ENCODE results near the gene CXCL16. TPM values are rescaled to one million over a fixed set of nuclear protein-coding genes. Genes with fewer than 3 reads are reported as not detected.

The CXCL16 gene
- total and polyA plus RNA-seq, 10 of the 15 experiments (the other 5 are each of a cell fraction or from before 2014, with no cell fraction given): 0.15 to 2.2 (median 0.65) TPM

DNA sequence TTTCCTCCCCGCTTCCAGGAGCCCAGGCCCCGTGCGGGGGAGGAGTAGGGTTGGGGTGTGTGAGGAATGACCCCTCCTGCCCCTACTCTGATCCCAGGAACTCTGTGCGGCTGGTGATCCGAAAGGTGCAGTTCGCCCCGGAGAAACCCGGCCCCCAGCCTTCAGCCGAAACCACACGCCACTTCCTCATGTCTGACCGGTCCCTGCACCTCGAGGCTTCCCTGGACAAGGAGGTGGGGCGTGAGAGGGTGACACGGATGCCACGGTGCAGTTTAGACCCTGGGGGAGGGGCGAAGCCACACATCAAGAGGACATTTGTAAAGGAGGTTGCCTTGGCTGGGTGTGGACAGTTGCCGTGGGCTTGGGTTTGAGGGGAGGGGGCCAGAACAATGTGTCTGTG is 21.9 kb downstream of the CXCL16 start:
- Histone ChIP-seq H3K79me2 (ENCODE audit: control insufficient read depth, insufficient read depth, low read length) (no peaks in the 10 kb centered on the region; the same call in 1 of the 2 replicates), H3K27me3 (replicated peaks in 1 of 2; ENCODE audit: control insufficient read depth in 2 of 2, insufficient read depth in 2 of 2, low read length in 1 of 2) (no peaks in the 10 kb centered on the region), H2AFZ (ENCODE audit: control insufficient read depth, low read depth, low read length) (no peak overlapping the region), H3K9me3 (replicated peaks; ENCODE audit: control insufficient read depth, insufficient read depth, low read length) (no peaks in the 10 kb centered on the region), H3K27ac (ENCODE audit: control insufficient read depth, insufficient read depth) (no peak overlapping the region), H3K36me3 (ENCODE audit: control insufficient read depth in 2 of 2, insufficient read depth in 2 of 2, low read length in 1 of 2) (peaks cover 8 to 12% of the 10 kb centered on the region in 2 experiments; a peak in 3 of 4 replicates), H3K9ac (ENCODE audit: control insufficient read depth, insufficient read depth, low read length) (no peak overlapping the region), H3K4me1 (ENCODE audit: control insufficient read depth, insufficient read depth, low read length) (peaks cover 15% of the 10 kb centered on the region), H3K4me3 (no peak overlapping the region), H4K20me1 (ENCODE audit: control insufficient read depth, insufficient read depth) (no peaks in the 10 kb centered on the region), H3K4me2 (ENCODE audit: control insufficient read depth, insufficient read depth) (no peak overlapping the region)
- BruUV-seq (replicated peaks): no TSS peak
- ChIA-PET SMC1A (ENCODE audit: uncharacterized antibody, unreplicated experiment) (no interaction called here), CTCF (no interaction called here), POLR2A (no interaction called here), RAD21 (ENCODE audit: unreplicated experiment) (no interaction called here)
- TF ChIP-seq MYB (IDR thresholded peaks at IDR 0.05; ENCODE audit: borderline replicate concordance, low read depth, low read length) (no peak), PAX8 (IDR thresholded peaks at IDR 0.05) (no peak), CHD2 (IDR thresholded peaks at IDR 0.05; ENCODE audit: borderline replicate concordance, low read depth, low read length) (no peak), MEF2A (IDR thresholded peaks at IDR 0.05; ENCODE audit: insufficient read depth, low read depth, low read length) (no peak)
- TF ChIP-seq, protein P1, sequence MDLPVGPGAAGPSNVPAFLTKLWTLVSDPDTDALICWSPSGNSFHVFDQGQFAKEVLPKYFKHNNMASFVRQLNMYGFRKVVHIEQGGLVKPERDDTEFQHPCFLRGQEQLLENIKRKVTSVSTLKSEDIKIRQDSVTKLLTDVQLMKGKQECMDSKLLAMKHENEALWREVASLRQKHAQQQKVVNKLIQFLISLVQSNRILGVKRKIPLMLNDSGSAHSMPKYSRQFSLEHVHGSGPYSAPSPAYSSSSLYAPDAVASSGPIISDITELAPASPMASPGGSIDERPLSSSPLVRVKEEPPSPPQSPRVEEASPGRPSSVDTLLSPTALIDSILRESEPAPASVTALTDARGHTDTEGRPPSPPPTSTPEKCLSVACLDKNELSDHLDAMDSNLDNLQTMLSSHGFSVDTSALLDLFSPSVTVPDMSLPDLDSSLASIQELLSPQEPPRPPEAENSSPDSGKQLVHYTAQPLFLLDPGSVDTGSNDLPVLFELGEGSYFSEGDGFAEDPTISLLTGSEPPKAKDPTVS (IDR thresholded peaks at IDR 0.05; ENCODE audit: low read depth, low read length): no peak
- ATAC-seq (no peak), FAIRE-seq (no peak), DNase-seq (ENCODE audit: low read depth, low spot score) (no peak)
- in situ Hi-C loops (cut with MboI): no loop called here
- intact Hi-C loops (cut with micrococcal nuclease; ENCODE audit: unreplicated experiment): no loop called here
- WGBS (ENCODE audit: insufficient coverage, insufficient replicate concordance, low lambda C conversion rate, missing lambda C conversion rate): 88% methylated on average over 17 of the region's 17 CpGs

DNA sequence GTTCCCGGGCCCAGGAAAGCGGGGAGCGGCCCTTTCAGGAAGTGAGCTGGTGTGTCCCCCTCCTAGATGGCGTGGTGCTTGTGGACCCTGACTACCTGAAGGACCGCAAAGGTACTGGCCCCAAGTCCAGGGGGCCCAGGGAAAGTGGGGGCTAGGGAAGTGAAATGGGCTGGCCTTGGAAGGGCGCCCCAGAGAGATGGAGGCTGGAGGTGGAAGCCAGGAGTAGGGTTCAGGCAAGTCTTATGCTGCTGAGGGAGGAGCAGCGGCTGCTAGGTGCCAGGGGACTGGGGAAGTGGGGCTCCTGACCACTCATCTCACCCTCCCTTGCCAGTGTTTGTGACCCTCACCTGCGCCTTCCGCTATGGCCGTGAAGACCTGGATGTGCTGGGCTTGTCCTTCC is 23.6 kb downstream of the CXCL16 start:
- Histone ChIP-seq H3K4me3 (no peak overlapping the region), H3K79me2 (ENCODE audit: control insufficient read depth, insufficient read depth, low read length) (peaks cover 15% of the 10 kb centered on the region), H3K36me3 (ENCODE audit: control insufficient read depth in 2 of 2, insufficient read depth in 2 of 2, low read length in 1 of 2) (peaks cover 8 to 12% of the 10 kb centered on the region in 2 experiments; a peak in 3 of 4 replicates), H2AFZ (ENCODE audit: control insufficient read depth, low read depth, low read length) (no peak overlapping the region), H3K4me1 (ENCODE audit: control insufficient read depth, insufficient read depth, low read length) (peaks cover 24% of the 10 kb centered on the region), H4K20me1 (ENCODE audit: control insufficient read depth, insufficient read depth) (no peaks in the 10 kb centered on the region), H3K27ac (ENCODE audit: control insufficient read depth, insufficient read depth) (no peak overlapping the region), H3K9me3 (replicated peaks; ENCODE audit: control insufficient read depth, insufficient read depth, low read length) (no peaks in the 10 kb centered on the region), H3K9ac (ENCODE audit: control insufficient read depth, insufficient read depth, low read length) (no peak overlapping the region), H3K27me3 (replicated peaks in 1 of 2; ENCODE audit: control insufficient read depth in 2 of 2, insufficient read depth in 2 of 2, low read length in 1 of 2) (no peaks in the 10 kb centered on the region), H3K4me2 (ENCODE audit: control insufficient read depth, insufficient read depth) (no peak overlapping the region)
- WGBS (ENCODE audit: insufficient coverage, insufficient replicate concordance, low lambda C conversion rate, missing lambda C conversion rate): 99% methylated on average over 7 of the region's 10 CpGs
- no TSS peak for BruUV-seq (replicated peaks)
- FAIRE-seq (no peak), ATAC-seq (no peak), DNase-seq (ENCODE audit: low read depth, low spot score) (no peak)
- in situ Hi-C loops (cut with MboI): no loop called here
- SMC1A ChIA-PET (ENCODE audit: uncharacterized antibody, unreplicated experiment): no interaction called here
- CTCF ChIA-PET: interaction anchor here (1.2 kb wide), 1 partner anchor 15 kb away, joined by 3 read pairs; no protein-coding TSS in a partner anchor
- intact Hi-C loops (cut with micrococcal nuclease; ENCODE audit: unreplicated experiment): no loop called here
- RAD21 ChIA-PET (ENCODE audit: unreplicated experiment): no interaction called here
- POLR2A ChIA-PET: interaction anchor here (0.6 kb wide), 1 partner anchor 32 kb away, joined by 3 read pairs; no protein-coding TSS in a partner anchor
- TF ChIP-seq RBBP5 (conservative IDR thresholded peaks at IDR 0.05) (no peak), NFYB (IDR thresholded peaks at IDR 0.05; ENCODE audit: insufficient read depth, low read depth, low read length) (no peak), ETV6 (conservative IDR thresholded peaks at IDR 0.05 in 1 of 2, IDR thresholded peaks at IDR 0.05 in 1 of 2; ENCODE audit: borderline replicate concordance in 1 of 2, low read depth in 1 of 2) (no peak), PML (IDR thresholded peaks at IDR 0.05; ENCODE audit: low read length) (no peak), RFX5 (IDR thresholded peaks at IDR 0.05; ENCODE audit: low read depth, low read length) (no peak), YBX1 (IDR thresholded peaks at IDR 0.05) (no peak), TCF7 (IDR thresholded peaks at IDR 0.05; ENCODE audit: borderline replicate concordance) (no peak), ZSCAN29 (IDR thresholded peaks at IDR 0.05) (no peak), SRF (IDR thresholded peaks at IDR 0.05; ENCODE audit: low read depth in 2 of 2, low read length in 2 of 2) (no peak)
- TF ChIP-seq, protein P2, sequence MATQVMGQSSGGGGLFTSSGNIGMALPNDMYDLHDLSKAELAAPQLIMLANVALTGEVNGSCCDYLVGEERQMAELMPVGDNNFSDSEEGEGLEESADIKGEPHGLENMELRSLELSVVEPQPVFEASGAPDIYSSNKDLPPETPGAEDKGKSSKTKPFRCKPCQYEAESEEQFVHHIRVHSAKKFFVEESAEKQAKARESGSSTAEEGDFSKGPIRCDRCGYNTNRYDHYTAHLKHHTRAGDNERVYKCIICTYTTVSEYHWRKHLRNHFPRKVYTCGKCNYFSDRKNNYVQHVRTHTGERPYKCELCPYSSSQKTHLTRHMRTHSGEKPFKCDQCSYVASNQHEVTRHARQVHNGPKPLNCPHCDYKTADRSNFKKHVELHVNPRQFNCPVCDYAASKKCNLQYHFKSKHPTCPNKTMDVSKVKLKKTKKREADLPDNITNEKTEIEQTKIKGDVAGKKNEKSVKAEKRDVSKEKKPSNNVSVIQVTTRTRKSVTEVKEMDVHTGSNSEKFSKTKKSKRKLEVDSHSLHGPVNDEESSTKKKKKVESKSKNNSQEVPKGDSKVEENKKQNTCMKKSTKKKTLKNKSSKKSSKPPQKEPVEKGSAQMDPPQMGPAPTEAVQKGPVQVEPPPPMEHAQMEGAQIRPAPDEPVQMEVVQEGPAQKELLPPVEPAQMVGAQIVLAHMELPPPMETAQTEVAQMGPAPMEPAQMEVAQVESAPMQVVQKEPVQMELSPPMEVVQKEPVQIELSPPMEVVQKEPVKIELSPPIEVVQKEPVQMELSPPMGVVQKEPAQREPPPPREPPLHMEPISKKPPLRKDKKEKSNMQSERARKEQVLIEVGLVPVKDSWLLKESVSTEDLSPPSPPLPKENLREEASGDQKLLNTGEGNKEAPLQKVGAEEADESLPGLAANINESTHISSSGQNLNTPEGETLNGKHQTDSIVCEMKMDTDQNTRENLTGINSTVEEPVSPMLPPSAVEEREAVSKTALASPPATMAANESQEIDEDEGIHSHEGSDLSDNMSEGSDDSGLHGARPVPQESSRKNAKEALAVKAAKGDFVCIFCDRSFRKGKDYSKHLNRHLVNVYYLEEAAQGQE (IDR thresholded peaks at IDR 0.05; ENCODE audit: low read depth, low read length): no peak

Data from GM12878 (cell line).